H1 (cell line): ENCODE measurements around the gene MBNL1. TPM values are rescaled to one million over a fixed set of nuclear protein-coding genes. Genes with fewer than 3 reads are reported as not detected.

Source experiments
- CTCF ChIA-PET: fragments of 300-600 bp; sonication (Branson Sonifier 250); formaldehyde crosslinking; loops from one replicate; lab custom pipeline; 2021; ENCODE audit not compliant: partially characterized antibody; lab: Charles Lee
- POLR2A ChIA-PET: fragments of 300-600 bp; sonication (Branson Sonifier 250); formaldehyde crosslinking; loops from one replicate; lab custom pipeline; 2021; ENCODE audit warnings: inconsistent platforms; ENCODE audit not compliant: partially characterized antibody; lab: Charles Lee
- DNase-seq, 2 experiments: peaks; one replicate each; pipeline versions ENCODE4 v3.0.0 to v3.0.0-alpha.2; 2010 to 2022; ENCODE audit warnings: low spot score in 2 of 2, low read depth in 1 of 2, mixed read lengths in 1 of 2
- FAIRE-seq: peaks from 2 replicates; lab custom pipeline; 2011; peaks lifted over from hg19 to GRCh38; lab: Jason Lieb, UNC
- H2AFZ ChIP-seq: 2 replicates; pipeline ENCODE4 v1.8.1; 2012; ENCODE audit warnings: low read length, inconsistent platforms
- H2AK5ac ChIP-seq: 2 replicates; pipeline ENCODE4 v1.6.1; 2013; ENCODE audit warnings: low read depth, low read length
- H2BK120ac ChIP-seq: replicated peaks from 2 replicates; pipeline ENCODE3; 2013; ENCODE audit warnings: low read depth, low read length, inconsistent platforms
- H2BK12ac ChIP-seq: 2 replicates; pipeline ENCODE4 v1.6.1; 2013; ENCODE audit warnings: low read depth, low read length
- H2BK15ac ChIP-seq: 2 replicates; pipeline ENCODE4 v1.6.1; 2013; ENCODE audit warnings: low read length
- H2BK20ac ChIP-seq: 2 replicates; pipeline ENCODE4 v1.6.1; 2013; ENCODE audit warnings: low read length
- H2BK5ac ChIP-seq: 2 replicates; pipeline ENCODE4 v1.6.1; 2013; ENCODE audit warnings: low read depth, low read length
- H3K14ac ChIP-seq: 2 replicates; pipeline ENCODE4 v1.6.1; 2013; ENCODE audit warnings: inconsistent platforms; ENCODE audit not compliant: insufficient read length
- H3K18ac ChIP-seq: 2 replicates; pipeline ENCODE4 v1.6.1; 2013; ENCODE audit warnings: low read length; ENCODE audit errors: extremely low read depth
- H3K23ac ChIP-seq: 2 replicates; pipeline ENCODE4 v1.6.1; 2013; ENCODE audit warnings: inconsistent platforms; ENCODE audit not compliant: insufficient read length
- H3K23me2 ChIP-seq: 2 replicates; pipeline ENCODE4 v1.6.1; 2013; ENCODE audit warnings: low read depth, low read length
- H3K27ac ChIP-seq: 2 replicates; pipeline ENCODE4 v1.6.1; 2011; ENCODE audit warnings: low read depth, low read length, inconsistent platforms
- H3K27me3 ChIP-seq, 4 experiments: replicated peaks in 1 of 4; 1 replicate in 1 of 4; 2 replicates in 3 of 4; pipeline versions ENCODE4 v1.6.1 to v1.8.1; 2011 to 2013; ENCODE audit warnings: low read length in 3 of 4, mild to moderate bottlenecking in 3 of 4, inconsistent platforms in 2 of 4, mixed read lengths in 2 of 4, moderate library complexity in 1 of 4; ENCODE audit not compliant: control insufficient read depth in 3 of 4, insufficient read depth in 3 of 4; ENCODE audit errors: extremely low read depth in 1 of 4
- H3K36me3 ChIP-seq, 4 experiments: 2 replicates each; pipeline versions ENCODE4 v1.6.1 to v1.8.1; 2011 to 2013; ENCODE audit warnings: mild to moderate bottlenecking in 4 of 4, low read length in 3 of 4, moderate library complexity in 2 of 4, control low read depth in 1 of 4, inconsistent platforms in 1 of 4; ENCODE audit not compliant: insufficient read depth in 4 of 4, control insufficient read depth in 2 of 4
- H3K4ac ChIP-seq: replicated peaks from 2 replicates; pipeline ENCODE3; 2013; ENCODE audit warnings: low read length, low read depth, mixed read lengths, inconsistent platforms; ENCODE audit not compliant: insufficient read length
- H3K4me1 ChIP-seq, 4 experiments: replicated peaks in 1 of 4; 1 replicate in 1 of 4; 2 replicates in 3 of 4; pipeline versions ENCODE4 v1.6.1 to v1.8.1; 2011 to 2013; ENCODE audit warnings: low read length in 3 of 4, inconsistent platforms in 2 of 4, mixed read lengths in 1 of 4; ENCODE audit not compliant: insufficient read depth in 4 of 4, control insufficient read depth in 3 of 4
- H3K4me2 ChIP-seq, 2 experiments: 2 replicates each; pipeline versions ENCODE4 v1.6.1 to v1.8.1; 2011 to 2013; ENCODE audit warnings: low read depth in 2 of 2, low read length in 2 of 2, control low read depth in 1 of 2, inconsistent platforms in 1 of 2, mild to moderate bottlenecking in 1 of 2; ENCODE audit not compliant: insufficient read depth in 1 of 2
- H3K4me3 ChIP-seq, 4 experiments: fragments of 200-600, 300-600 bp in 1 of 4; sonication (generic), shearing (Covaris generic), sonication (Bioruptor Twin) in 1 of 4; 2 replicates each; pipeline versions ENCODE4 v1.5.1 to v1.8.1; 2011 to 2016; ENCODE audit warnings: low read length in 4 of 4, low read depth in 3 of 4, control low read depth in 2 of 4, inconsistent platforms in 2 of 4, mild to moderate bottlenecking in 2 of 4, mixed read lengths in 1 of 4, moderate library complexity in 1 of 4; ENCODE audit not compliant: insufficient read depth in 2 of 4; ENCODE audit errors: extremely low read depth in 1 of 4
- H3K56ac ChIP-seq: replicated peaks from 2 replicates; pipeline ENCODE3; 2013; ENCODE audit warnings: low read depth, mild to moderate bottlenecking, mixed read lengths, low read length, inconsistent platforms; ENCODE audit not compliant: insufficient read length
- H3K79me1 ChIP-seq: 2 replicates; pipeline ENCODE4 v1.6.1; 2013; ENCODE audit warnings: low read depth, low read length, control low read depth
- H3K79me2 ChIP-seq, 2 experiments: 2 replicates each; pipeline versions ENCODE4 v1.6.1 to v1.8.1; 2012 to 2013; ENCODE audit warnings: low read length in 2 of 2, mild to moderate bottlenecking in 2 of 2, inconsistent platforms in 1 of 2; ENCODE audit not compliant: insufficient read depth in 2 of 2, control insufficient read depth in 1 of 2
- H3K9ac ChIP-seq, 4 experiments: replicated peaks in 1 of 4; 1 replicate in 1 of 4; 2 replicates in 3 of 4; pipeline versions ENCODE4 v1.6.1 to v1.8.1; 2011 to 2013; ENCODE audit warnings: low read depth in 3 of 4, low read length in 3 of 4, control low read depth in 2 of 4, mild to moderate bottlenecking in 2 of 4, moderate library complexity in 2 of 4, inconsistent platforms in 1 of 4; ENCODE audit errors: extremely low read depth in 1 of 4
- H3K9me3 ChIP-seq, 2 experiments: 2 replicates each; pipeline versions ENCODE4 v1.6.1 to v1.8.1; 2012 to 2013; ENCODE audit warnings: mild to moderate bottlenecking in 2 of 2, moderate library complexity in 2 of 2, control low read depth in 1 of 2, inconsistent platforms in 1 of 2, low read depth in 1 of 2, low read length in 1 of 2, mixed read lengths in 1 of 2; ENCODE audit not compliant: insufficient read depth in 2 of 2
- H4K20me1 ChIP-seq, 2 experiments: replicated peaks in 1 of 2; 2 replicates each; pipeline versions ENCODE3 to v1.8.1; 2011 to 2013; ENCODE audit warnings: inconsistent platforms in 2 of 2, low read length in 2 of 2, mild to moderate bottlenecking in 1 of 2; ENCODE audit not compliant: insufficient read depth in 2 of 2, control insufficient read depth in 1 of 2
- H4K5ac ChIP-seq: 2 replicates; pipeline ENCODE4 v1.6.1; 2013; ENCODE audit warnings: low read length, low read depth, mixed read lengths, inconsistent platforms; ENCODE audit not compliant: insufficient read length
- H4K8ac ChIP-seq: 2 replicates; pipeline ENCODE4 v1.8.0; 2013; ENCODE audit warnings: mild to moderate bottlenecking, moderate library complexity, low read length, inconsistent platforms; ENCODE audit not compliant: insufficient read depth; ENCODE audit errors: extremely low read depth
- H4K91ac ChIP-seq: replicated peaks from 2 replicates; pipeline ENCODE3; 2013; ENCODE audit warnings: low read length, mixed read lengths, inconsistent platforms; ENCODE audit not compliant: insufficient read length
- ATF2 ChIP-seq: IDR thresholded peaks from 2 replicates; pipeline ENCODE4 v1.6.1; 2012; ENCODE audit warnings: low read length, inconsistent platforms
- BACH1 ChIP-seq: IDR thresholded peaks from 2 replicates; pipeline ENCODE4 v1.6.1; 2012; ENCODE audit warnings: low read length, improper control_type of control experiment
- CHD2 ChIP-seq: IDR thresholded peaks from 2 replicates; pipeline ENCODE4 v1.6.1; 2012; ENCODE audit warnings: low read length, improper control_type of control experiment
- E2F6 ChIP-seq: IDR thresholded peaks from 2 replicates; pipeline ENCODE4 v1.6.1; 2012; ENCODE audit warnings: inconsistent platforms
- HDAC2 ChIP-seq, 2 experiments: fragments of 300-600 bp in 1 of 2; sonication (generic) in 1 of 2; IDR thresholded peaks; 2 replicates each; pipeline ENCODE4 v1.6.1; 2011 to 2012; ENCODE audit warnings: low read depth in 2 of 2, low read length in 2 of 2, mild to moderate bottlenecking in 2 of 2, moderate library complexity in 2 of 2, borderline replicate concordance in 1 of 2, inconsistent platforms in 1 of 2
- NANOG ChIP-seq: IDR thresholded peaks from 2 replicates; pipeline ENCODE4 v1.6.1; 2011; ENCODE audit warnings: low read length, low read depth, mild to moderate bottlenecking, inconsistent platforms; ENCODE audit not compliant: insufficient read depth, poor library complexity, severe bottlenecking
- POLR2A ChIP-seq, 2 experiments: IDR thresholded peaks; 1 replicate in 1 of 2; 2 replicates in 1 of 2; pipeline ENCODE4 v1.6.1; 2011; ENCODE audit warnings: low read depth in 2 of 2, low read length in 2 of 2, mild to moderate bottlenecking in 2 of 2; ENCODE audit errors: control extremely low read depth in 1 of 2
- POLR2AphosphoS5 ChIP-seq: IDR thresholded peaks from 2 replicates; pipeline ENCODE4 v1.6.1; 2011; ENCODE audit warnings: low read depth, low read length
- SAP30 ChIP-seq: fragments of 300-600 bp; sonication (generic); IDR thresholded peaks from 2 replicates; pipeline ENCODE4 v1.7.1; 2012; ENCODE audit warnings: low read length, moderate library complexity, mild to moderate bottlenecking, inconsistent platforms; ENCODE audit not compliant: insufficient read depth, insufficient replicate concordance
- SIN3A ChIP-seq, 2 experiments: IDR thresholded peaks in 1 of 2; conservative IDR thresholded peaks in 1 of 2; 2 replicates each; pipeline ENCODE4 v1.6.1; 2011 to 2012; ENCODE audit warnings: low read length in 2 of 2, improper control_type of control experiment in 1 of 2, low read depth in 1 of 2, mild to moderate bottlenecking in 1 of 2
- SP1 ChIP-seq: IDR thresholded peaks from 2 replicates; pipeline ENCODE4 v1.6.1; 2011; ENCODE audit warnings: low read depth, low read length
- WGBS, 2 experiments: shearing (Covaris generic) in 1 of 2; methylation state at CpG; one replicate each; pipeline versions ENCODE4 v1.1.6 to v1.1.7; 2013 to 2015; ENCODE audit warnings: low lambda C conversion rate in 2 of 2, mixed read lengths in 2 of 2, inconsistent platforms in 1 of 2, low coverage in 1 of 2, missing lambda C conversion rate in 1 of 2; ENCODE audit not compliant: insufficient replicate concordance in 2 of 2, insufficient coverage in 1 of 2, insufficient read length in 1 of 2; ENCODE audit errors: extremely low coverage in 1 of 2, missing lambda C conversion rate in 1 of 2; 5-methylcytosine and 5-hydroxymethylcytosine counted together
- polyA plus RNA-seq, 7 experiments: library from polyadenylated mRNA; depleted of rRNA in 3 of 7; stranded (reverse) in 5 of 7; unstranded in 2 of 7; fragments of >200 nt in 5 of 7; fragments of 200-250 nt in 2 of 7; gene quantifications; 1 replicate in 5 of 7; 2 replicates in 1 of 7; 4 replicates in 1 of 7; pipeline versions ENCODE4 v1.2.1 to v1.2.3, GENCODE V29; 2011 to 2013; ENCODE audit warnings: missing spikeins in 2 of 7, mixed read lengths in 2 of 7
- total RNA-seq: library from RNA; stranded (reverse); fragmentation: NEBNext Ultra II Directional; extraction: Animal tissue kit (Norgen Biotek cat#: 25700); gene quantifications from 2 replicates; pipeline ENCODE4 v1.2.1, GENCODE V29; 2021

The MBNL1 gene
- total and polyA plus RNA-seq, 2 of the 8 experiments (the other 6 are each of a cell fraction or from before 2014, with no cell fraction given): 5.0 to 16.4 TPM

- Histone ChIP-seq H2BK5ac (no peak overlapping the region), H2BK20ac (no peak overlapping the region), H3K9ac (no peak overlapping the region), H3K9me3 (no peaks in the 10 kb centered on the region), H4K8ac (no peak overlapping the region), H3K79me1 (no peaks in the 10 kb centered on the region), H3K4me3 (no peak overlapping the region), H2AFZ (no peak overlapping the region), H3K18ac (no peak overlapping the region), H2BK15ac (no peak overlapping the region), H2AK5ac (no peak overlapping the region), H3K36me3 (no peaks in the 10 kb centered on the region), H3K4me1 (0 out of 7 replicates have a peak, but pooled peaks cover 0 to 3% (median 0%) of the 10 kb centered on the region in 4 experiments), H4K5ac (no peak overlapping the region), H3K27ac (no peak overlapping the region), H2BK12ac (no peak overlapping the region), H4K91ac (no peak overlapping the region), H3K23me2 (no peaks in the 10 kb centered on the region), H3K14ac (no peak overlapping the region), H4K20me1 (no peaks in the 10 kb centered on the region), H3K23ac (no peak overlapping the region), H3K27me3 (no peaks in the 10 kb centered on the region), H3K4ac (no peak overlapping the region), H3K56ac (no peak overlapping the region), H2BK120ac (no peak overlapping the region), H3K4me2 (no peak overlapping the region), H3K79me2 (peaks cover 0 to 23% of the 10 kb centered on the region in 2 experiments; a peak in 2 of 4 replicates)
- no peak for DNase-seq
- 92% methylated on average over 4 of the region's 4 CpGs; no CpG with 5 or more reads in 1 of the 2 experiments for WGBS, 2 experiments
- ChIA-PET POLR2A (no interaction called here), CTCF (interaction anchor here (0.9 to 1.6 kb wide), 2 partner anchors 11 to 19 kb away, joined by 3 read pairs; no protein-coding TSS in a partner anchor)
- peak; percentile 45 for FAIRE-seq
- TF ChIP-seq NANOG (no peak), E2F6 (no peak), HDAC2 (IDR thresholded peaks at IDR 0.05; ENCODE audit: borderline replicate concordance in 1 of 2, low read depth in 2 of 2, low read length in 2 of 2) (no peak), POLR2A (IDR thresholded peaks at IDR 0.05; ENCODE audit: control extremely low read depth in 1 of 2, low read depth in 2 of 2, low read length in 2 of 2) (no peak), BACH1 (no peak), CHD2 (no peak), SIN3A (conservative IDR thresholded peaks at IDR 0.05 in 1 of 2, IDR thresholded peaks at IDR 0.05 in 1 of 2; ENCODE audit: low read depth in 1 of 2, low read length in 2 of 2) (no peak), SP1 (no peak), POLR2AphosphoS5 (no peak), ATF2 (no peak), SAP30 (no peak)
These were observed 83.8 kb downstream of the MBNL1 start for GRCh38 chr3:152352554-152352953.
